Airway epithelial cell (primary cell): ENCODE measurements around the gene CPO. TPM values are rescaled to one million over a fixed set of nuclear protein-coding genes. Genes with fewer than 3 reads are reported as not detected.

Experiments used
- total RNA-seq: library from RNA; depleted of rRNA; stranded (reverse); fragments of >200 nt; gene quantifications from 2 replicates; pipeline ENCODE4 v1.2.3, GENCODE V29; 2015

CPO gene
- not detected in 2 replicates for total RNA-seq

DNA sequence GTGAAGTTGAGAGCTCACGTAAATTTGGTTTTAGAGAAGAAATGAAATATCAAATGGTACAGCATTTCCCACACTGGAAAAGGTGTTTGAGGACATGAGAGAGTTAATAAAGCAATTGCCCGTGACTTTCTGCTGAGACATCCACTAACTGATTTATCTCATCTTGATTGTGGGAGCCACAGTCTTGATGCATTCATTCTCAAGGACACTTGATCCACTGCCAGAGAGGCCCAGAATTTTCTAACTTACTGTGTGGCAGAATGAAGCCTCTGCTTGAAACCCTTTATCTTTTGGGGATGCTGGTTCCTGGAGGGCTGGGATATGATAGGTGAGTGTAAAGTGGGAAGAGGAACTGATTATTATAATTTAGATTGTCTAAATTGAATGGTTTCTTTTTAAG lies at the start of gene CPO:
Gene CPO, plus strand, starts transcription at position 179 of the 400 bp plus-strand sequence. Its CDS starts 82 bp downstream, at position 261.

Other genes starting within 250 kb of the CPO start
- gene DYTN, start 221.1 kb upstream of the CPO start, total RNA-seq, result not detected in 2 replicates
- 0.14 and 0.28 TPM in 2 replicates for gene MDH1B, start 174.2 kb upstream of the CPO start, total RNA-seq
- 35.0 and 35.2 TPM in 2 replicates for gene FASTKD2, start 173.9 kb upstream of the CPO start, total RNA-seq
- gene KLF7, start 226.4 kb downstream of the CPO start, total RNA-seq, result 19.9 and 35.5 TPM in 2 replicates